Measurements from ENCODE around the gene OST4. TPM values are rescaled to one million over a fixed set of nuclear protein-coding genes. Genes with fewer than 3 reads are reported as not detected.
A peak's percentile ranks its signal among the peaks of the same experiment; 100 is the strongest.

OST4 gene
- total RNA-seq, 1 donor from 2014 or later = 395 TPM

DNA sequence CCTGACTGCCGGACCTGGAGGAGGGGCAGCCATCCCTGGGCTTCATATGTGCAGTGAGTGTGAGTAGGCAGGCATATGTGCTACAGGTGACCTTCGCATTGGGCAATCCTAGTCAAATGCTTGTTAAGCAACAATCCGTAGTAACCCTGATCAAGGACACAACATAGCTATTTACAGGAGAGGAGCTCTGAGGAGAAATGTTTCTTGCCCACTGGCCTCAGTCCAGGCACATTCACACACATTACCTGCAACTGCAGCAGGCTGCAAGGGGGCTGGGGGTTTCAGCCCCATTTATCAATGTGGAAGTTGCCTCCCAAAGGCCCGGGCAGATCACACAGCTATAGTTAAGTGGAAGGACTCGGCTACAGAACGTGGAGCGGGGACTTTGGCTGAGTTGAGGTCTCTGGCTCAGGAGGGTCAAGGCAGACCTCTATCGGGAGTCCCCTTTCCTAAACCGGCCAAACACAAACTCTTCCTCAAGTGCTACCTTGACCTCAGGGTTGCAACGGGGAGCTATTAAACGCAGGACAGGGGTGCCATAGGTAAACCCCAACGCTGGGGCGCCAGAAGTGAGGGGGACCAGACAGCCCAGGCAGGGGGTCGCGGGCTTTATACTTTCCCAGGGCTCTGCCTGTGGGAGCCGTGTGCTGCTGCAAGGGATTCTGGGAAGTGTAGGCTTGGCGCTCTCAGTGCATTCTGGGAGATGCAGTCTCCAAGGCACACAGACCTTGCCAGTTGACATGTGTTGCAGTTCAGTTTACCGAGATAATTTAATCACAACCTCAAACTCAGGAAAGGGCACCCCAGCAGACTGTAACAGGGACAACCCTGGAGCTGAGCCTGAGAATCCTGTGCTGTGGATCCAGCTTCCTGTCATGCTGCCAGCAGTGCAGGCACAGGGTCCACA lies 24.5 kb upstream of the OST4 start:
- no peaks in the 10 kb centered on the region for H4K20me1 ChIP-seq (ENCODE audit: insufficient read depth, low read length)
- no peaks in the 10 kb centered on the region for H3K36me3 Mint-ChIP-seq (ENCODE audit: low read depth, unreplicated experiment)
- no peaks in the 10 kb centered on the region for H3K4me1 Mint-ChIP-seq (ENCODE audit: low read depth, unreplicated experiment)
- no peaks in the 10 kb centered on the region for H3K27me3 ChIP-seq (ENCODE audit: insufficient read depth, low read length)
- no peak for TF ChIP-seq EZH2 (IDR thresholded peaks at IDR 0.05; ENCODE audit: insufficient read depth, low read length)
- TF ChIP-seq, protein P1, sequence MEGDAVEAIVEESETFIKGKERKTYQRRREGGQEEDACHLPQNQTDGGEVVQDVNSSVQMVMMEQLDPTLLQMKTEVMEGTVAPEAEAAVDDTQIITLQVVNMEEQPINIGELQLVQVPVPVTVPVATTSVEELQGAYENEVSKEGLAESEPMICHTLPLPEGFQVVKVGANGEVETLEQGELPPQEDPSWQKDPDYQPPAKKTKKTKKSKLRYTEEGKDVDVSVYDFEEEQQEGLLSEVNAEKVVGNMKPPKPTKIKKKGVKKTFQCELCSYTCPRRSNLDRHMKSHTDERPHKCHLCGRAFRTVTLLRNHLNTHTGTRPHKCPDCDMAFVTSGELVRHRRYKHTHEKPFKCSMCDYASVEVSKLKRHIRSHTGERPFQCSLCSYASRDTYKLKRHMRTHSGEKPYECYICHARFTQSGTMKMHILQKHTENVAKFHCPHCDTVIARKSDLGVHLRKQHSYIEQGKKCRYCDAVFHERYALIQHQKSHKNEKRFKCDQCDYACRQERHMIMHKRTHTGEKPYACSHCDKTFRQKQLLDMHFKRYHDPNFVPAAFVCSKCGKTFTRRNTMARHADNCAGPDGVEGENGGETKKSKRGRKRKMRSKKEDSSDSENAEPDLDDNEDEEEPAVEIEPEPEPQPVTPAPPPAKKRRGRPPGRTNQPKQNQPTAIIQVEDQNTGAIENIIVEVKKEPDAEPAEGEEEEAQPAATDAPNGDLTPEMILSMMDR (IDR thresholded peaks at IDR 0.05; ENCODE audit: insufficient read depth, low read depth, low read length) = no peak
- H3K4me2 ChIP-seq (ENCODE audit: low read length) = peak overlapping the region; percentile 81
- H3K4me3 Mint-ChIP-seq (ENCODE audit: unreplicated experiment) = no peak overlapping the region
- peaks cover 2% of the 10 kb centered on the region for H3K9me3 Mint-ChIP-seq (ENCODE audit: unreplicated experiment)
- H3K4me1 ChIP-seq (ENCODE audit: insufficient read depth, low read length) = no peaks in the 10 kb centered on the region
- H2AFZ ChIP-seq (ENCODE audit: low read depth, low read length) = peak overlapping the region; percentile 69
- H3K9me3 ChIP-seq (ENCODE audit: insufficient read depth, low read depth, low read length) = no peaks in the 10 kb centered on the region
- H3K27ac ChIP-seq (ENCODE audit: low read depth, low read length) = no peak overlapping the region
- H3K4me3 ChIP-seq (ENCODE audit: insufficient read depth, low read depth, low read length) = peak overlapping the region; percentile 19
- H3K79me2 ChIP-seq (ENCODE audit: insufficient read depth, low read length) = no peaks in the 10 kb centered on the region
- DNase-seq (ENCODE audit: low read depth) (no peak), FAIRE-seq (no peak)
- no peak overlapping the region for H3K9ac ChIP-seq (ENCODE audit: low read length)
- peaks cover 12% of the 10 kb centered on the region for H3K27me3 Mint-ChIP-seq (ENCODE audit: low read depth, unreplicated experiment)
- H3K27ac Mint-ChIP-seq (ENCODE audit: unreplicated experiment) = peak overlapping the region; percentile 4
- H3K36me3 ChIP-seq (ENCODE audit: insufficient read depth, low read length) = no peaks in the 10 kb centered on the region

DNA sequence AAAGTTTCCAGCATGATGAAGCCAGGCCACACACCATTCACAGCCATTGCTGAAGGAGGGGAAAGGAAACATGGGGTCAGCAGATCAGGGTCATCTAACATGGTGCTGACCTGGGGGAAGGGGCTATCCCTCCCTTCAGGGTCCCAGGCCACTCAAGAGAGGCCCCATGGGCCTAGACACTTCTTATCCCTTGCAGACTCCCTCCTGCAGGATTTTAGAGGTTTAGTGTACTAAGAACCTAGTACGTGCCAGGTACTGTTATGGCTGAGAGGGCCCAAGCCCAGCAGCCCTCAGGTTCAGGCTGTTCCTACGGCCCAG lies 23.9 kb upstream of the OST4 start:
- H2AFZ ChIP-seq (ENCODE audit: low read depth, low read length) = no peak overlapping the region
- no peak overlapping the region for H3K4me3 ChIP-seq (ENCODE audit: insufficient read depth, low read depth, low read length)
- H3K4me2 ChIP-seq (ENCODE audit: low read length) = no peak overlapping the region
- TF ChIP-seq, protein P1 (IDR thresholded peaks at IDR 0.05; ENCODE audit: insufficient read depth, low read depth, low read length) = no peak
- no peaks in the 10 kb centered on the region for H3K9me3 ChIP-seq (ENCODE audit: insufficient read depth, low read depth, low read length)
- H3K79me2 ChIP-seq (ENCODE audit: insufficient read depth, low read length) = no peaks in the 10 kb centered on the region
- no peaks in the 10 kb centered on the region for H3K4me1 Mint-ChIP-seq (ENCODE audit: low read depth, unreplicated experiment)
- H3K27me3 ChIP-seq (ENCODE audit: insufficient read depth, low read length) = no peaks in the 10 kb centered on the region
- no peak for DNase-seq (ENCODE audit: low read depth)
- no peak for FAIRE-seq
- peak overlapping the region; percentile 4 for H3K27ac Mint-ChIP-seq (ENCODE audit: unreplicated experiment)
- H3K4me1 ChIP-seq (ENCODE audit: insufficient read depth, low read length) = no peaks in the 10 kb centered on the region
- H3K27me3 Mint-ChIP-seq (ENCODE audit: low read depth, unreplicated experiment) = peaks cover 12% of the 10 kb centered on the region
- H3K36me3 ChIP-seq (ENCODE audit: insufficient read depth, low read length) = no peaks in the 10 kb centered on the region
- H3K27ac ChIP-seq (ENCODE audit: low read depth, low read length) = no peak overlapping the region
- H3K9ac ChIP-seq (ENCODE audit: low read length) = no peak overlapping the region
- H3K36me3 Mint-ChIP-seq (ENCODE audit: low read depth, unreplicated experiment) = no peaks in the 10 kb centered on the region
- H3K9me3 Mint-ChIP-seq (ENCODE audit: unreplicated experiment) = peaks cover 2% of the 10 kb centered on the region
- H4K20me1 ChIP-seq (ENCODE audit: insufficient read depth, low read length) = no peaks in the 10 kb centered on the region
- no peak overlapping the region for H3K4me3 Mint-ChIP-seq (ENCODE audit: unreplicated experiment)

DNA sequence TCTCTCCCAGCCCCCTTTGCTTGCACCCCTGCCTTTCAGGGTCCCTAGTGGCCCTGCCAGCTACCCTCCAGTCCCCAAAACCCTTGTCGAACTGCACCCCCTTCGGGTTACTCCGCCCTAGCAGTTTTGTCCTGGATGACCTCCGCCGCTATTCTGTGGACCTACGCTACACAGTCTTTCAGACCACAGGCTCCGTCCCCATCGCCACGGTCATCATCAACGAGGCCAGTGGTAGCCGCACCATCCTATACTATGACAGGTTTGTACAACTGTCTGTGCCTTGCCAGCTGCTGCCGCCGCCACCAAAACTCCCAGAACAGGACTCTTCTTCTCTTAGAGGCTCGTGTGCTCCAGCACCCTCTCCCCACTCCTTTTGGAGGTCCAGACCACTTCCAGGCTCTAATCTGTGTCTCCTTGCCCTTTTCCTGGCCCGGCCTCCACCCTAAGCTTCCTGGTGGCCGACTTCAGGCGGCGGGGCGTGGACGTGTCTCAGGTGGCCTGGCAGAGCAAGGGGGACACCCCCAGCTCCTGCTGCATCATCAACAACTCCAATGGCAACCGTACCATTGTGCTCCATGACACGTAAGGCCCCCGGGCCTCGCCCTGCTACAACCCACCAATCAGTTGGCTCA lies 23.0 kb upstream of the OST4 start:
- DNase-seq (ENCODE audit: low read depth) (no peak), FAIRE-seq (no peak)
- Histone ChIP-seq H3K9ac (ENCODE audit: low read length) (no peak overlapping the region), H3K27me3 (ENCODE audit: insufficient read depth, low read length) (no peaks in the 10 kb centered on the region), H4K20me1 (ENCODE audit: insufficient read depth, low read length) (no peaks in the 10 kb centered on the region), H3K4me1 (ENCODE audit: insufficient read depth, low read length) (no peaks in the 10 kb centered on the region), H3K9me3 (ENCODE audit: insufficient read depth, low read depth, low read length) (no peaks in the 10 kb centered on the region), H2AFZ (ENCODE audit: low read depth, low read length) (no peak overlapping the region), H3K27ac (ENCODE audit: low read depth, low read length) (no peak overlapping the region), H3K4me2 (ENCODE audit: low read length) (no peak overlapping the region), H3K4me3 (ENCODE audit: insufficient read depth, low read depth, low read length) (no peak overlapping the region), H3K36me3 (ENCODE audit: insufficient read depth, low read length) (no peaks in the 10 kb centered on the region), H3K79me2 (ENCODE audit: insufficient read depth, low read length) (no peaks in the 10 kb centered on the region)
- H3K36me3 Mint-ChIP-seq (ENCODE audit: low read depth, unreplicated experiment) = no peaks in the 10 kb centered on the region
- H3K27me3 Mint-ChIP-seq (ENCODE audit: low read depth, unreplicated experiment) = peaks cover 11% of the 10 kb centered on the region
- TF ChIP-seq EZH2 (IDR thresholded peaks at IDR 0.05; ENCODE audit: insufficient read depth, low read length) = no peak
- H3K9me3 Mint-ChIP-seq (ENCODE audit: unreplicated experiment) = peaks cover 2% of the 10 kb centered on the region
- H3K4me3 Mint-ChIP-seq (ENCODE audit: unreplicated experiment) = no peak overlapping the region
- no peak overlapping the region for H3K27ac Mint-ChIP-seq (ENCODE audit: unreplicated experiment)
- H3K4me1 Mint-ChIP-seq (ENCODE audit: low read depth, unreplicated experiment) = no peaks in the 10 kb centered on the region

Measured in astrocyte (in vitro differentiated cells and primary cell).